HG02840 (cell line): ENCODE data around the gene CERS1.

ENCODE experiments used
- ATAC-seq: cut with Tn5 transposase; IDR thresholded peaks from one replicate; pipeline ENCODE4 v1.9.1; 2021; ENCODE audit warnings: mild to moderate bottlenecking, moderate library complexity, moderate number of reproducible peaks; ENCODE audit not compliant: unreplicated experiment, low FRiP score

Gene CERS1

GRCh38 chr19:18899624-18900560 lies 3.9 kb upstream of the CERS1 start:
- no peak for ATAC-seq

- ATAC-seq = no peak
These were observed 2.9 kb upstream of the CERS1 start for GRCh38 chr19:18898607-18899408.

GRCh38 chr19:18898081-18898606 lies 2.2 kb upstream of the CERS1 start:
- no peak for ATAC-seq

- no peak for ATAC-seq
These were observed 1.4 kb upstream of the CERS1 start for GRCh38 chr19:18897094-18898029.

- no peak for ATAC-seq
These were observed 473 bp upstream of the CERS1 start for GRCh38 chr19:18896421-18896841.

- ATAC-seq = no peak
These were observed 727 bp downstream of the CERS1 start for GRCh38 chr19:18895038-18895823.

- ATAC-seq = no peak
These were observed 1.5 kb downstream of the CERS1 start for GRCh38 chr19:18894254-18895037.

- no peak for ATAC-seq
These were observed 2.2 kb downstream of the CERS1 start for GRCh38 chr19:18893587-18894253.

- no peak for ATAC-seq
These were observed 5.8 kb downstream of the CERS1 start for GRCh38 chr19:18889949-18890745.

GRCh38 chr19:18886972-18887371 lies 9.0 kb downstream of the CERS1 start:
- no peak for ATAC-seq

- ATAC-seq = no peak
These were observed 12.2 kb downstream of the CERS1 start for GRCh38 chr19:18883526-18884304.

GRCh38 chr19:18881491-18881890 lies 14.5 kb downstream of the CERS1 start:
- ATAC-seq = no peak

GRCh38 chr19:18879579-18880373 lies 16.2 kb downstream of the CERS1 start:
- no peak for ATAC-seq

- no peak for ATAC-seq
These were observed 16.9 kb downstream of the CERS1 start for GRCh38 chr19:18878858-18879578.
